WI38 (cell line): Measurements from ENCODE around the gene ECT2.
A peak's percentile ranks its signal among the peaks of the same experiment; 100 is the strongest.

ENCODE experiments used
- H3K4me3 ChIP-seq: 2 replicates; pipeline ENCODE4 v1.5.1; 2011; ENCODE audit warnings: low read depth, mild to moderate bottlenecking, control low read depth, low read length
- TF ChIP-seq, protein P1 (sequence below): IDR thresholded peaks from 2 replicates; pipeline ENCODE4 v1.5.1; 2012; ENCODE audit warnings: low read depth, mild to moderate bottlenecking, control low read depth, low read length

Gene ECT2

DNA sequence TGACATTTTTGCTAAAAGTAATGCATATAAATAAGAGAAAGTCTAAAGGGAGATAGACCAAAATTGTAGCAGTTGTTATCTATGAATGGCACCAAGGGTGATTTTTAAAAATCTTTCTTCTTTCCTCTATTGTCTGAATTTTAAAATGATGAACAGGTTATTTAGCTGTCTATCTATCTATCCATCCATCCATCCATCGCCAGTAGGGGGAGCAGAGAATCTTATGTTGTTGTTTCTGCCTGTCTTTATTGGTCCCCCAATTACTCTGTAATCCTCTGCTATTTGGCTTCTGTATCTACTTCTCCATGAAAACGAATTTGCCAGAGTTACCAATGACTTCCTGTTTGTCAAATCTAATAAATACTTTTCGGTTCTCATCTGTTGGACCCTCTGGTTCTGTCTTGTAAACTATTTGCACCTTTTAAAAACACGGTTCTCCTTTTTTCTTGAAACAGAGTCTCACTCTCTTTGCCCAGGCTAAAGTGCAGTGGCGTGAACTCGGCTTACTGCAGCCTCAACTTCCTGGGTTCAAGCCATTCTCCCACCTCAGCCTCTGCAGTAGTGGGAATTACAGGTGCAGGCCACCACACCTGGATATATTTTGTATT is 86.0 kb downstream of the ECT2 start:
- TF ChIP-seq, protein P1, sequence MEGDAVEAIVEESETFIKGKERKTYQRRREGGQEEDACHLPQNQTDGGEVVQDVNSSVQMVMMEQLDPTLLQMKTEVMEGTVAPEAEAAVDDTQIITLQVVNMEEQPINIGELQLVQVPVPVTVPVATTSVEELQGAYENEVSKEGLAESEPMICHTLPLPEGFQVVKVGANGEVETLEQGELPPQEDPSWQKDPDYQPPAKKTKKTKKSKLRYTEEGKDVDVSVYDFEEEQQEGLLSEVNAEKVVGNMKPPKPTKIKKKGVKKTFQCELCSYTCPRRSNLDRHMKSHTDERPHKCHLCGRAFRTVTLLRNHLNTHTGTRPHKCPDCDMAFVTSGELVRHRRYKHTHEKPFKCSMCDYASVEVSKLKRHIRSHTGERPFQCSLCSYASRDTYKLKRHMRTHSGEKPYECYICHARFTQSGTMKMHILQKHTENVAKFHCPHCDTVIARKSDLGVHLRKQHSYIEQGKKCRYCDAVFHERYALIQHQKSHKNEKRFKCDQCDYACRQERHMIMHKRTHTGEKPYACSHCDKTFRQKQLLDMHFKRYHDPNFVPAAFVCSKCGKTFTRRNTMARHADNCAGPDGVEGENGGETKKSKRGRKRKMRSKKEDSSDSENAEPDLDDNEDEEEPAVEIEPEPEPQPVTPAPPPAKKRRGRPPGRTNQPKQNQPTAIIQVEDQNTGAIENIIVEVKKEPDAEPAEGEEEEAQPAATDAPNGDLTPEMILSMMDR: peak; percentile 44; the same call in 1 of the 2 replicates
- no peak overlapping the region for H3K4me3 ChIP-seq

DNA sequence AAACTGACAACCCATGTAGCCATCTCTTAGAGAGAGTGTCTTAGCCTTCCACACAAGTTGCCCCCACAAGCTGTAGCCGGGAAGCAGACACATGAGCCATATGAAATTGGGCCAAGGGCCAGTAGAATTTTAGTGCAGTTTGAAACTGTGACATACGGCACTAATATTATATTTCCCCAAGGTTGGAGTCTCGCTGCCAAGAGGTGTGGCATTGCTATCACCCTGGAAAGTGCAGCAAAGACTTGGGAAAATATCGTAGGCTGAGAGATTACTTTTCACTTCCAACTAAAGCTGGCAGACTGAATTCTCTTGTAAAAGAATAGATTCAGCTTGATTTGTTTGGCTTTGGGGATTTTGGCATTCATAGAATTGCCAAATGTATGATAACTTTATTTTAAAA is 89.2 kb downstream of the ECT2 start:
- TF ChIP-seq, protein P1: no peak
- no peak overlapping the region for H3K4me3 ChIP-seq

DNA sequence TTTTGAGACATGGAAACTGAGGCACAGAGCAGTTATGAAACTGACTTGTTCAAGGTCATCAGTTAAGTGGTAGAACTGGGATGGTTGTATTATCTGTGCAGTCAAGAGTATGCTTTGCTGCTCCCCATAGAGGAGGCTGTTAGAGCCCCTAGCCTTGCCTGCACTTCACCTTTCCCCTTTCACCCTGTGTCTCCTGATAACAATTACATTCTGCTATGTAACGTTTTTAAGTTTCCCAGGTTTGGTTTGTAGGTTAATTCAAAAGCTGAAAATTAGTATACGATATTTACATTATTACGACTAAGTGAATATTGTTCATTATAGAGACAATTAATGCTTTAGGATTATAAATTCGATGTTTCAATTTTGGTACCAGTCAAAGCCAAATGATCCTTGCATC is 89.9 kb downstream of the ECT2 start:
- H3K4me3 ChIP-seq: no peak overlapping the region
- TF ChIP-seq, protein P1: no peak

DNA sequence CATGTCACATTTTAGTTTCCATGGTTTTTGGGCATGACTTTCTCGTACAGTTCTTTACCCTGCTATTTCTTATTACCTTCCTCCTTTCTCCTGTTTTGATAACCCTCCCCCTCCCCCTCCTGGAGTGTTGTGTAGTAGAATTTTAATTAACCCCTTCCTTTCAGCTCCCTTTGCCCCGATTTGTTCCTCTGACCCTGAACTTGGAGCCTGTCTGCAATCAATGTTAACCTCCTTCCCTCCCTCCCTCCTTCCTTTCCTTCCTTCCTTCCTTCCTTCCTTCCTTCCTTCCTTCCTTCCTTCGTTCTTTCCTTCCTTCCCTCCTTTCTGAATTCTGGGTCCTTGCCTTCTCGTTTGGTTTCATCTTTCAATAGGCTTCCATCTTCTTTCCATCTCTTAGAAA is 90.4 kb downstream of the ECT2 start:
- TF ChIP-seq, protein P1: no peak
- no peak overlapping the region for H3K4me3 ChIP-seq

DNA sequence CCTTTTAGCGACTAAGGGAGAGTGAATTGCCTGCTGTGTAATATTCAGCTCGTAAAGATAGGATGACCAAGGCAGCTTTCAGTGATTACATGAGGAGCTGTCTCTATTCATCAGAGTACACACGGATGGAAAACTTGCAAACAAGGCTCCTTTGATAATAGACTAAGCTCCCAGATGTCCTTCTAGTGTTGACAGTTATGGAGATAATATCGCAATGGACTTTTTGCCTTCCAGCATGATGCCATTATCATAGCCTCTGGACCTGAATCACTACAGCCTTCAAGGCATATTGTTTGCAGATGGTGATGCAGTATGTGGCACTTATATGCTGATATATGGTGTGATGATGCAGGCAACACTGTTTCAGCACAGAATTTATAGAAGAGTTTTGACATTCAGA is 93.9 kb downstream of the ECT2 start:
- TF ChIP-seq, protein P1: no peak
- no peak overlapping the region for H3K4me3 ChIP-seq

DNA sequence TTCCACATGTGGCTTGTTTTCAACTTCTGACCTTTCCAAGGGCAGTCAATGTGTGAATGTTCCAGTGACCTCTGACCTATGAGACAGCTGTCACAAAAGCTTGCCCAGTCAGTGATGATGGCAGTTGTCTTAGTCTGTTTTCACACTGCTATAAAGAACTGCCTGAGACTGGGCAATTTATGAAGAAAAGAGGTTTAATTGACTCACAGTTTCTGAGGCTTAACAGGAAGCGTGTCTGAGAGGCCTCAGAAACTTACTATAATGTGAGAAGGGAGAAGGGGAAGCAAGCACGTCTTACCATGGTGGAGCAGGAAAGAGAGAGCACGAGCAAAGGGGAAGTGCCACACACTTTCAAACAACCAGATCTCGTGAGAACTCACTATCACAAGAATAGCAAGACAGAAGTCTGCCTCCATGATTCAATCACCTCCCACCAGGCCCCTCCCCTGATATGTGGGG is 95.6 kb downstream of the ECT2 start:
- no peak overlapping the region for H3K4me3 ChIP-seq
- TF ChIP-seq, protein P1: no peak

DNA sequence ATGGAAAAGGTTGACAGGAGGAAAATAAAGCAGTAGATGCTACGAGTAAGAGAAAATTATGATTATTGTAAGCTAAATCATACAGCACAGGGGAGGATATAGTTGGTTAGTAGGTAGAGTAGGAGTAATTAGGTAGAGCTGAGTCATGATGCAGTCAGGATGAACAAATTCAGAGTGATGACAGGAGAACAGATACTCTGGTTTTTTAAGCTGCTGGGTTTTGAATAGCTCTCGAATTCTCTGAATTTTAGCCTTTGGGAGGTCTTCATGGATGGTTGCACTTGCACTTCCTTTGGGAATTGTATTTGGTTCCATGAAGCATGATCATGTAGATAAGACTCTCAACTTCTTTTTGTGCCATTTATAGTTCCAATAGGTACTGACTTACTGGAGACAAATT is 96.2 kb downstream of the ECT2 start:
- no peak overlapping the region for H3K4me3 ChIP-seq
- TF ChIP-seq, protein P1: no peak
